Suprapubic skin (tissue), 4 donors: Measurements from ENCODE around the gene IL12B. TPM values are rescaled to one million over a fixed set of nuclear protein-coding genes. Genes with fewer than 3 reads are reported as not detected.
"Not testable (repeated sequence)": the region's sequence is repeated elsewhere in the genome, so short reads cannot be mapped to it uniquely, and the experiment has no call there.

ENCODE experiments used
- DNase-seq, 2 donors: peaks; one replicate each; pipeline ENCODE4 v3.0.0-alpha.2; 2019; ENCODE audit warnings: low spot score in 2 of 2
- H3K27ac ChIP-seq: fragments of 200-600 bp; sonication (generic); one replicate; pipeline ENCODE4 v1.5.1; 2019
- H3K27me3 ChIP-seq: fragments of 200-600 bp; sonication (generic); one replicate; pipeline ENCODE4 v1.5.1; 2019
- H3K36me3 ChIP-seq: fragments of 200-600 bp; sonication (generic); one replicate; pipeline ENCODE4 v1.5.1; 2019
- H3K4me1 ChIP-seq: fragments of 200-600 bp; sonication (generic); one replicate; pipeline ENCODE4 v1.5.1; 2019
- H3K4me3 ChIP-seq: fragments of 200-600 bp; sonication (generic); one replicate; pipeline ENCODE4 v1.5.1; 2019; ENCODE audit warnings: mild to moderate bottlenecking
- H3K9me3 ChIP-seq: fragments of 200-600 bp; sonication (generic); one replicate; pipeline ENCODE4 v1.5.1; 2019
- EP300 ChIP-seq: sonication (generic); formaldehyde crosslinking; IDR thresholded peaks from one replicate; pipeline ENCODE4 v1.6.1; 2017; ENCODE audit warnings: antibody characterized with exemption
- POLR2A ChIP-seq, 2 donors: fragments of 450-650 bp; IDR thresholded peaks; one replicate each; pipeline ENCODE4 v1.6.1; 2017; ENCODE audit warnings: antibody characterized with exemption in 2 of 2, mild to moderate bottlenecking in 2 of 2, moderate library complexity in 2 of 2
- POLR2AphosphoS5 ChIP-seq, 3 donors: sonication (generic); formaldehyde crosslinking; IDR thresholded peaks; one replicate each; pipeline ENCODE4 v1.6.1; 2017; ENCODE audit warnings: antibody characterized with exemption in 3 of 3
- WGBS: methylation state at CpG from one replicate; pipeline ENCODE4 v1.1.5; 2018; 5-methylcytosine and 5-hydroxymethylcytosine counted together
- total RNA-seq, 4 donors: library from RNA; depleted of rRNA; stranded (reverse); fragments of >200 nt; gene quantifications; one replicate each; pipeline ENCODE4 v1.1.0, GENCODE V29; 2016
- TF ChIP-seq, protein P1 (sequence below), 2 donors: fragments of 200-600 bp in 1 of 2; fragments of 450-650 bp in 1 of 2; sonication (generic) in 1 of 2; IDR thresholded peaks; one replicate each; pipeline ENCODE4 v1.5.1; 2016 to 2019; ENCODE audit warnings: antibody characterized with exemption in 2 of 2, mild to moderate bottlenecking in 1 of 2, moderate library complexity in 1 of 2

Gene IL12B
- total RNA-seq, 4 donors from 2014 or later, result not detected

- no peaks in the 10 kb centered on the region for H3K36me3 ChIP-seq
- TF ChIP-seq, protein P1, sequence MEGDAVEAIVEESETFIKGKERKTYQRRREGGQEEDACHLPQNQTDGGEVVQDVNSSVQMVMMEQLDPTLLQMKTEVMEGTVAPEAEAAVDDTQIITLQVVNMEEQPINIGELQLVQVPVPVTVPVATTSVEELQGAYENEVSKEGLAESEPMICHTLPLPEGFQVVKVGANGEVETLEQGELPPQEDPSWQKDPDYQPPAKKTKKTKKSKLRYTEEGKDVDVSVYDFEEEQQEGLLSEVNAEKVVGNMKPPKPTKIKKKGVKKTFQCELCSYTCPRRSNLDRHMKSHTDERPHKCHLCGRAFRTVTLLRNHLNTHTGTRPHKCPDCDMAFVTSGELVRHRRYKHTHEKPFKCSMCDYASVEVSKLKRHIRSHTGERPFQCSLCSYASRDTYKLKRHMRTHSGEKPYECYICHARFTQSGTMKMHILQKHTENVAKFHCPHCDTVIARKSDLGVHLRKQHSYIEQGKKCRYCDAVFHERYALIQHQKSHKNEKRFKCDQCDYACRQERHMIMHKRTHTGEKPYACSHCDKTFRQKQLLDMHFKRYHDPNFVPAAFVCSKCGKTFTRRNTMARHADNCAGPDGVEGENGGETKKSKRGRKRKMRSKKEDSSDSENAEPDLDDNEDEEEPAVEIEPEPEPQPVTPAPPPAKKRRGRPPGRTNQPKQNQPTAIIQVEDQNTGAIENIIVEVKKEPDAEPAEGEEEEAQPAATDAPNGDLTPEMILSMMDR (IDR thresholded peaks at IDR 0.05), result no peak
- TF ChIP-seq EP300 (no peak), POLR2AphosphoS5 (IDR thresholded peaks at IDR 0.05) (no peak)
Measured at GRCh38 chr5:159353661-159354252, 23.5 kb upstream of the IL12B start.

DNA sequence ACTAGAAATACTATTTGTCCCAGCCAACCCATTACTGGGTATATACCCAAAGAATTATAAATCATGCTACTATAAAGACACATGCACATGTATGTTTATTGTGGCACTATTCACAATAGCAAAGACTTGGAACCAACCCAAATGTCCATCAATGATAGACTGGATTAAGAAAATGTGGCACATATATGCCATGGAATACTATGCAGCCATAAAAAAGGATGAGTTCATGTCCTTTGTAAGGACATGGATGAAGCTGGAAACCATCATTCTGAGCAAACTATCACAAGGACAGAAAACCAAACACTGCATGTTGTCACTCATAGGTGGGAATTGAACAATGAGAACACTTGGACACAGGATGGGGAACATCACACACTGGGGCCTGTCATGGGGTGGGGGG is 20.4 kb upstream of the IL12B start:
- H3K27ac ChIP-seq, H3K9me3 ChIP-seq, H3K36me3 ChIP-seq, DNase-seq, H3K4me1 ChIP-seq, H3K27me3 ChIP-seq, H3K4me3 ChIP-seq: not testable (repeated sequence)

More at GRCh38 chr5:159353661-159354252, 23.5 kb upstream of the IL12B start:
- no peak overlapping the region for H3K4me3 ChIP-seq
- 65% methylated on average over 4 of the region's 4 CpGs for WGBS
- DNase-seq, result no peak
- H3K27me3 ChIP-seq, result no peaks in the 10 kb centered on the region
- no peaks in the 10 kb centered on the region for H3K4me1 ChIP-seq
- H3K27ac ChIP-seq, result no peak overlapping the region
- no peaks in the 10 kb centered on the region for H3K9me3 ChIP-seq

DNA sequence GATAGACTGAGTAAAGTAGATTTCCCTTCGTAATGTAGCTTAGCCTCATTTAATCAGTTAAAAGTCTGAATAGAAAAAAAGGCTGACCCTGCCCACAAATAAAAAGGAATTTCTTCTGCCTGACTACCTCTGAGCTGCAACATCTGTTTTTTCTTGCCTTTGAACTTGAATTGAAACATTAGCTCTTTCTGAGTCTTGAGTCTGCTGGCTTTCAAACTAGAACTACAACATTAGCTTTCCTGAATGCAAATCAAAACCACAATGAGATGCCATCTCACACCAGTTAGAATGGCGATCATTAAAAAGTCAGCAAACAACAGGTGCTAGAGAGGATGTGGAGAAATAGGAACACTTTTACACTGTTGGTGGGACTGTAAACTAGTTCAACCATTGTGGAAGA is 19.9 kb upstream of the IL12B start:
- H3K4me3 ChIP-seq, H3K27ac ChIP-seq, H3K36me3 ChIP-seq, H3K27me3 ChIP-seq, H3K9me3 ChIP-seq, H3K4me1 ChIP-seq, DNase-seq: not testable (repeated sequence)
- 42% methylated on average over 2 of the region's 2 CpGs for WGBS

- Histone ChIP-seq H3K27ac (no peak overlapping the region), H3K4me3 (no peak overlapping the region), H3K27me3 (no peaks in the 10 kb centered on the region), H3K9me3 (no peaks in the 10 kb centered on the region), H3K4me1 (peaks cover 16% of the 10 kb centered on the region), H3K36me3 (no peaks in the 10 kb centered on the region)
- DNase-seq, result no peak
- WGBS, result 81% methylated on average over 4 of the region's 4 CpGs
- TF ChIP-seq POLR2A (IDR thresholded peaks at IDR 0.05), result no peak
- TF ChIP-seq, protein P1 (IDR thresholded peaks at IDR 0.05), result no peak
- no peak for TF ChIP-seq POLR2AphosphoS5 (IDR thresholded peaks at IDR 0.05)
- TF ChIP-seq EP300, result no peak
Measured at GRCh38 chr5:159345861-159346260, 15.6 kb upstream of the IL12B start.

DNA sequence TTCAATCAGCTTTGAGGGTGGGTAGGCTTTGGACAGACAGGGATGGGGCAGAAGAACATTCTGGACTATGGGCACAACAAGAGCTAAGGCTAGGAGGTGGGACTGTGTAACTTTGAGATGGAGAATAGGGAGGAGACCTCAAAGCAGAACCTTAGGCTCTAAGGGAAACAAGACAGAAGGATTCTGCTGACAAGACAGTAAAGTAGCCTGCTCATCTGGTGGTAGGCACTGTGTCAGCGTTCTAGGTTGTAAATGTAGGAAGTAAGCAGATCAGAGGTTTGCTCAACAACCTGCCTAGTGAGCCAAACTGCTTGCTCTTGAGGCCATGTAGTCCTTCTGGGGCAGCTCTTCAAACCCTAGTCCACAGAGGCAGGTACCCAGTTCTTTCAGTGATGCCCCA is 15.0 kb upstream of the IL12B start:
- Histone ChIP-seq H3K4me1 (peaks cover 16% of the 10 kb centered on the region), H3K9me3 (no peaks in the 10 kb centered on the region), H3K27me3 (no peaks in the 10 kb centered on the region), H3K36me3 (no peaks in the 10 kb centered on the region), H3K27ac (no peak overlapping the region), H3K4me3 (no peak overlapping the region)
- no peak for DNase-seq
- no peak for TF ChIP-seq POLR2A (IDR thresholded peaks at IDR 0.05)
- no peak for TF ChIP-seq POLR2AphosphoS5 (IDR thresholded peaks at IDR 0.05)
- no peak for TF ChIP-seq EP300
- TF ChIP-seq, protein P1 (IDR thresholded peaks at IDR 0.05), result no peak
- WGBS, result 0% methylated on average over 1 of the region's 1 CpG

DNA sequence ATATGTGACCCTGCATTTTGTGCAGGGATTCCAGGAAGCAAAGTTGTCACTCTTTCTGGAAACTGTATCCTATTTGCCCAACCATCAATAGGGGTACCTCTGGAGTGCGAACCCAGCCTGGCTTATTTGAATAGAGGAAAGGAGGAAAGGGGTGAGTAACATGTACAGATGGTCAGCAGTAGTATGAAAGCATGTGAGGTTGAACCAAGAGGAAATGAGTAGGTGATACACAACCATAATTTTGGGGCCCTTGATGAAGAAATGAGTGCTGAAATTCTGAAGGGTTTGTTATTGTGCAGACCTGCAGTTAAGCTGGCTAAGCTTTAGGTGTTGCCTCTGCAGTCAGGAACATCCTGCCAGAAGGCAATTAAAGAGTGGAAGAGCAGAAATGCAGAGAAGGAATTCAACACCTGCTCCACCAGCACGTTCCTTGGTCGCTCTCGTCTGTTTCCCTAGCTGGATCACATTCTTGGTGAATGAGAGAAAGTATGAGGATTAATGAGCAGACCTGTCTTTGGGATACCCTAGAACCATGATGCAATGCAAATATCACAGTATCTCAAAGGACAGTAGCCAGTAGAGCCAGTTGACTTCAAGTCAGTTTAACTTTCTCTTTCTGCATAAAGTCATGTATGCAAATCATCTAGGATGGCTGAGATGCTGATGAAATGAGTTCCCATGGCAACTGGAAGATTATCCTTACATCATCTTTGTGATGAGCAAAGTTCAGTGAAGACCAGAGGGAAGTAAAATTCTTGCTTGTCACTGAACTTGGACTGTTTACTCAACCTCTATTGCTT is 13.2 kb upstream of the IL12B start:
- Histone ChIP-seq H3K4me3 (no peak overlapping the region), H3K9me3 (no peaks in the 10 kb centered on the region), H3K36me3 (no peaks in the 10 kb centered on the region), H3K27ac (no peak overlapping the region), H3K4me1 (peaks cover 16% of the 10 kb centered on the region), H3K27me3 (no peaks in the 10 kb centered on the region)
- 59% methylated on average over 4 of the region's 4 CpGs for WGBS
- no peak for DNase-seq
- TF ChIP-seq EP300 (no peak), POLR2AphosphoS5 (IDR thresholded peaks at IDR 0.05) (no peak), POLR2A (IDR thresholded peaks at IDR 0.05) (no peak)
- TF ChIP-seq, protein P1 (IDR thresholded peaks at IDR 0.05), result no peak
